SK-N-DZ (cell line): ENCODE results near the gene LUC7L.

Experiments
- DNase-seq: peaks from one replicate; pipeline ENCODE4 v3.0.0-alpha.2; 2015; ENCODE audit warnings: low spot score
- small RNA-seq, 2 experiments: library from RNA; depleted of rRNA; stranded (forward); fragments of <200 nt; gene quantifications; one replicate each; pipeline ENCODE3, GENCODE V24; 2014

Gene LUC7L

GRCh38 chr16:143456-143855 lies 85.8 kb downstream of the LUC7L start:
- DNase-seq = no peak

GRCh38 chr16:143047-143446 lies 86.2 kb downstream of the LUC7L start:
- no peak for DNase-seq

- DNase-seq = no peak
Measured at GRCh38 chr16:142405-142967, 86.8 kb downstream of the LUC7L start.

- no peak for DNase-seq
Measured at GRCh38 chr16:140175-140857, 88.9 kb downstream of the LUC7L start.

Small RNAs within 50 kb of the gene (small RNA-seq; reads per million reads assigned to genes)
- 0 reads per million in 2 experiments for gene RF00019
